GM21515 (cell line): ENCODE measurements around the gene SLC37A3.
"Not testable (repeated sequence)": the region's sequence is repeated elsewhere in the genome, so short reads cannot be mapped to it uniquely, and the experiment has no call there.

ENCODE experiments used
- ATAC-seq: cut with Tn5 transposase; IDR thresholded peaks from one replicate; pipeline ENCODE4 v1.9.1; 2021; ENCODE audit not compliant: unreplicated experiment

SLC37A3 gene

DNA sequence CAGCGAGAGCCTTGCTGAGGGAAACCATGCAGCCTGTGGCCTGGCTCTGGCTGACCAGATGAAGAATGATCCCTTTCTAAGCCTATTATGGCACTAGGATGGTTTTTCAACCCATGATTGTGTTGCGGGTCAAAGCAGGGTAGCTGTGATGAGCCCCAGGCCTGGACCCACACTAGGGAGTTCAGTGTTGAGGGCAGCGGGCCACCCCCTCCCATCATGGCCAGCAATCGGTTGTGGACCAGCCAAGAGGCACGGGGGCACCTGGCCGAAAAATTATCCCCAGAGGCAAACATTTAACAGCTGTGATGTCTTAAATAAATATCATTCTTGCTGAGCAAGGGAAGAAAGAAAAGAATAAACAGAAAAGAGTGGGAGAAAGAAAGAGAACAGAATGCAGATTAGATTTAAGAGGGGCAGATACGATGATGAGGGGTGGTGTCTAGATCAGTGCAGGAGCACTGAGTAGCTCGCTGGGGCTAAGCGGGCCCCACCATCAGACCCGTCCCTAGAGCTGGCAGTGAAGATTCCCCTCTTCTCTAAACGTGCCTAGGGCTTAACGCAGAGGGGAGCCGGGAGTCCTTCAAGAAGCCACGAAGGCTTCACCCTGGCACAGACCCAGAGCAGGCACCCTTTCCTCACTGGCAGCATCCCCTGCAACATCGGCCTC is 82.7 kb downstream of the SLC37A3 start:
- no peak for ATAC-seq

DNA sequence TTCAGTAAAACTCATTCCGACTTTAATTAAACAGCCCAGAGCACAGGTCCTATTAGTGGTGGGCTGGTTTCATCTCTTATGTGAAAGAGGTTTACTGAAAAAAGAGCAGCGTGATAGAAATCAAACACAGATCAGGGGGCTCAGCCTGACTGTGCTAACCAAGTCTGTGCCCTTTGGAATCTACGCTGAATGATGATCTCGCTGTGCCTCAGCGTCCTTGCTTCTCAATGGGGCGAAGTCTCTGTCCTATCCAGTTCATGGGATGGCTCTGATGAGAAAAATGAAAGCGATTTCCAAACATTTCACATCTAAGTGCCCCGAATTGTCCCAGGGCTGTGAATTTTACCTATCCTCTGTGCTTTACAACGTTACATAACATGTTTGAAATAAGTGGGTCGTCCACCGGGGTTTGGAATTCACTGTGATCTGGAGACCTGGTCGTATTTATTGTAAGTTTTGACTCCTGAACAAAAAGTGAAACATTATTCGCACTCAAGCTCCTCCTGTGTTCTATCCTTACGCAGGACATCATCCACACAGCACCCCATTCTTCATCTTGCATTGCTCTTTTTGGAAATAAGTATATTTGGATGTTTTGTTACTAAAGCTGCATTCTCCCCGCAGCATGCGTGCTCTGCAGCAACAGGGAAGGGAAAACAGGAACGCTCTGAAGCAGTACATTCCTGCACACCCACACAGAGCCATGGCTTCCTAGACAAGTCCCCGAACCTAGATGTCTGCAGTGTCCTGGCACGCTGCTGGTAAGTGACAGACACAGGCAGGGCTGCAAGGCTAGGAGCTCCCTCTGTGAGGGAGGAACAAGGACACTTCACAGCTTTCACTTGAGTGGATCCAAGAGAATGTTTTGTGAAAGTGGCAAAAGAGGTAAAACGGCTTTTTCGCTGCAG is 83.5 kb downstream of the SLC37A3 start:
- no peak for ATAC-seq

DNA sequence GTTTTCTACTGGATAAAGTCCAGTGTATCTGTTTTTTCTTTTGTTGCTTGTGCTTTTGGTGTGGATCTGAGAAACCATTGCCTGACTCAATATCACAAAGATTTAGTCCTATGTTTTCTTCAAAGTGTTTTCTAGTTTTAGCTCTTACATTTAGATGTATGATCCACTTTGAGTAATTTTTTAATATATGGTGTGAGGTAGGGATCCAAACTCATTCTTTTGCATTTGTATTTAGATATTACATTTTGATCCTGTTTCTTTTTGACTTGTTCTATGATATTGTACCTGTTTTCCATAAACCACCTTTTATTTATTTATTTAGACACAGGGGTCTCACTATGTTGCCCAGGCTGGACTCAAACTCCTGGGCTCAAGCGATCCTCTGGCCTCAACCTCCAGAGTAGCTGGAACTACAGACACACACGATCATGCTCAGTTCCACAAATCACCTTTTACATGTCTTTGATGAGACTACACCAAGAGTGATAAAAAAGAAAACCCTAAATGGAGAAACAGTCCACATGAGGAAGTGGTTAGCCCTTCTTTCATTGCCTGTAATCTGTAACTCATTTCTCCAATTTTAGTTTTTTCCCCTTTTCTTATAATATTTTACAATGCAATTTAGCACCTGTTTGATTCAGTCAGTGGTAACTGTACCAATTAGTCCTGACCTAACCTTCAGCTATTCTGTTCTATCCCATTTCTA is 86.0 kb downstream of the SLC37A3 start:
- ATAC-seq = no peak

DNA sequence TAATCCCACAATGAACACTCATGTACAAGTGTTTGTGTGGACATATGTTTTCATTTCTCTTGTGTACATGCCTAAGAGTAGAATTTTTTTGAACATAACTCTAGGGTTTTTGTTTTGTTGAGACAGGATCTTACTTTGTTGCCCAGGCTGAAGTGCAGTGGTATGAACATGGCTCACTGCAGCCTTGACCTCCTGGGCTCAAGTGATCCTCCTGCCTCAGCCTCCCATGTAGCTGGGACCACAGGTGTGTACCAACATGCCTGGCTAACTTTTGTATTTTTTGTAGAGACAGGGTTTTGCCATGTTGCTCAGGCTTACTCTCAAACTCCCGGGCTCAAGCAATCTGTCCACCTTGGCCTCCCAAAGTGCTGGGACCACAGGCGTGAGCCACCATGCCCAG is 87.2 kb downstream of the SLC37A3 start:
- ATAC-seq = not testable (repeated sequence)

DNA sequence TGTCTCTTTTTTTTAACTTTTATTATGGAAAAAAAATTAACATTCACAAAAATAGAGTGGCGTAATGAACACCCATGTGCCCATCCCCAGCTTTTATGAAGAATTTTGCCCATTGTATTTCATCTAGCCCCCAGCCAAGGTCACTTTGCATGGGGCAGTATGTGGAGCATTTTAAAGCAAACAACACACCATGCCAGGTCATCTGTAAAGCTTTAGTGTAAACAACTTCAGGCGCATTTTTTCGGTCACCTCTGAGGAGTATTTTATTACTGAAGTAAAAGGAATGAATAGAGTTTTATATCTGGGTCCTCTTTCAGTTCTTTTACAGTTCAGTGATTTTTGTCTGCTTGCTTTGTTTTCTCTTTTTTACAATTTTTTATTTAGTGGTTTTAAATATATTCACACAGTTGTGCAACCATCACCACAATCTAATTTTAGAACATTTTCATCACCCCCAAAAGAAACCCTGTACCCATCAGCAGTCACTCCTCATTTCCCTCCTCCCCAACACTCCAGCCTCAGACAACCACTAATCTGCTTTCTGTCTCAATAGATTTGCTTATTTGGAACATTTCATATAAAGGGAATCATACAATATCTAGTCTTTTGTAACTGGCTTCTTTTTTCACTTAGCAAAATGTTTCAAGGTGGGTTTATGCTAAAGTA is 87.9 kb downstream of the SLC37A3 start:
- no peak for ATAC-seq

DNA sequence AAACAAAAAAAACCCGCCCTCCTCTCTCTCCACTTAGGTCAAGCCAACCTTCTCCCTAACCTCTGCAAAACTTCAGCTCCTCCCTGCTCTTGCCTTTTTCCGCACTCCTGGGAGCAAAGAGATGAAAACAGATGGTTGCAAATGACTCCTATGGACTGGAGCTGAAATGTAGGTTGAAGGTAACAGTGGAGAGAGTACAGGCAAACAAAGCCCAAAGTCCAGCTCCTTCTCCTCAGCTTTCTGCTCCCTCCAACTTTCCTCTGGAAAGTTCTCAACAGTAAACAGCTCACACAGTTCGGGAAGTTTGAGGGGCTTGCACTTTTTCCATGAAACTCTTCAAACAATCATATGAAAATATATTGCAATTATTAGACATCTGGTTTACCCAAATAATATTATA is 90.3 kb downstream of the SLC37A3 start:
- ATAC-seq = no peak

DNA sequence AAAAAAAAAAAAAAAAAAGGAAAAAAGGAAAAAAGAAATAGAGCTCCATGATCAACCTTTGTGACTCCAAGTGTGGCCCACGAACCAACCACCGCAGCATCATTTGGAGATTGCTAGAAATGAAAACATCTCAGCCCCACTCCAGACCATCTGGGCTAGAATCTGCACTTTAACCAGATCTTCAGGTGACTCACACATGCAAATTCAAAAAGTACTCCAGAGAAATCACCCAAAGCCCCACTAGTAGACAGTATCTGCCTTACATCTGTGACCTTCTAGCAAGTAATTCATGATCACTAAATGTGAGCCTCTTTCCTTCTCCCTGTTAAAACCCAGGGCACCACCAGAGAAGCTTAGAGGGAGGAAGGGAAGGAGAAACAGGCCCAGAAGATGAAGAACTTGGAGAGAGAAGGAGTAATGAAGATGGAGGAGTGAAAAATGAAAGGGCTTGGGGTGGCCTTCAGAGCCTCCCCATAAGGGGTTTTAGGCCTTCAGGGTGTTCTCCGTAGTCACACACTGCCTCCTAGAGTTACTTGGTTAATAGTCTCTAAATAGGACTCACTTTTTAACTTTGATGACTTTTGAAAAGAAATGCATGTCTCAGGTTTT is 94.0 kb downstream of the SLC37A3 start:
- peak; percentile 75 for ATAC-seq

DNA sequence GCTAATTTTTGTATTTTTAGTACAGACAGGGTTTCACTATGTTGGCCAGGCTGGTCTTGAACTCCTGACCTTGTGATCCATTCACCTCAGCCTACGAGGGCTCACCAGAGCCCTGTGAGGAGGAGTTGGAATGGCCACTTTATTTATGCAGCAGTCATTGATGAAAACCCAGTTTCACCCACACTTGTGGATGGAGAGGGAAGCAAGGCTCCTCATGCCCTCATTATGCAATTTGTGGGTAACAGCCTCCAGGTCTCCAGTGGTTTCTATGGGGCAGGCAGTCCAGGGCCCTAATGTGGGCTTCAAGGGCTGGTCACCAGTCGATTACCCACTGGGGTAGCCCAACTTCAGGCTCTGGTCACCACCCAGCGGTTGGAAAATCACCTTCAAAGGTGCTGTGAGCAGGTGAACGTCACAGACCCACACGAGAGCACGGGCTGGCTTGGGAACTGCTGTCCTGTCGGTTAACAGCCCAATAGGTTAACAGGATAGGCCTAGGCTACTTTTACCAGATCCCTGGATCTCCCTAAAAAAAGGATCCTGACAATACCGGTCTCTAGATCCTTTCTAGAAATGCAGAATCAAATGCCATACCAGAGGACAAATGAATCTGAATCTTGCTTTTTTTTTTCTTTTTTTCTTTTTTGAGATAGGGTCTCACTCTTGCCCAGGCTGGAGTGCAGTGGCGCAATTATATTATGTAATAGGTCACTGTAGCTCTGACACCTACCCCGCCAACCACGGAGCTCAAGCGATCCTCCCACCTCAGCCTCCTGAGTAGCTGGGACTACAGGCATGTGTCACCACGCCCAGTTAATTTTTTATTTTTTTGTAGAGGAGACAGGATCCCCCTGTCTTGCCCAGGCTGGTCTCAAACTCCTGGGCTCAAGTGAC is 97.8 kb downstream of the SLC37A3 start:
- no peak for ATAC-seq

DNA sequence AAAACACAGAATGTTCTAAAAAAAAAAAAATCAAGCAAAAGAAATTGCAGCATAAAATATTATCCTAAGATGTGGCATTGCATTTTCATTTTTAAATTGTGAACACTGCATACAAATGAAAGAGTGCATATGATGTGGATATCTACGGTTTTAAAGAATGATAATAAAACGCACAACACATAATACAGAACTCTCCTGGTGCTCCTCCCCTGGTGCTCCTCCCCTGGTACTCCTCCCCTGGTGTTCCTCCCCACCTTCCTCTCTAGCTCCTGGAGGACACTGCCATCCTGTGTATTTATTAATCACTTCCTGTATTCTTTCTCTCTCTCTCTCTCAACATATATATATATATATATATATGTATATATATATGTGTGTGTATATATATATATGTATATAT is 100.1 kb downstream of the SLC37A3 start:
- no peak for ATAC-seq

DNA sequence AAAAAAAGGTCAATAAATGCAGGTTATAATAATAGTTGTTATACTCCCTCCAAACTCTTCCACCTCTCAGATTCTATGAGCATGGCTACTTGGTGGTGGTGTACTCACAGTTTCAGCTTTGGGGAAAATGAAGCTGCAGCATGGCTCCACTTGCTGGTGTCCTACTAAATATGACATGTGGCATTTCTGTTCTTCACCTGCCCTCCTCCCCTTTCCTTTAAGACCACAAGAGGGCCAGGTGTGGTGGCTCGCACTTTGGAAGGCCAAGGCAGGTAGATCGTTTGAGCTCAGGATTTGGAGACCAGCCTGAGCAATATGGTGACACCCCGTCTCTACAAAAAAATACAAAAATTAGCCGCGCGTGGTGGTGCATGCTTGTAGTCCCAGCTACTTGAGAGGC is 101.1 kb downstream of the SLC37A3 start:
- no peak for ATAC-seq

DNA sequence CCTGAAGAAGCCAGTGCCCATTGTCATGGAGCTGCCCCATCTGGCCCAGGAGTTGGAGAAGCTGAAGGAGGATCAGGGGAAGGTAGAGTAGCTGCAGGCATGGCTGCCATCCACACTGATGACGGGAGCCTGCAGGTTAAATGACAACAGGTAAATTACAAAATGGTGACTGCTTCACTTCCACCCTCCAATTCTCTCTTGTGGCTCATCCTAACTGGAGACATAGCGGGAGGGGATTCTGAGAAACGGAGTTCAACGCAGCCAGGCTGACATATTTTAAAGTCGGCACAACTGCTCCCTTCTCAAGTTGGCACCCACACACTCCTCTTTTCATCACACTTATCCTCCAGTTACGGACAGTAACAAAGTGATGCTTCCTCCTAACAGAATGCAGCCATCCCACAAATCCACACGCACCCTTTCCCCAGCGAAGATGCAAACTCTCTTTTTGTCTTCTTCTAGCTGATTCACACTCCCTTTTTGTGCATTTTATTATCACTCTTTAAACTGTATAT is 103.0 kb downstream of the SLC37A3 start:
- ATAC-seq = no peak

DNA sequence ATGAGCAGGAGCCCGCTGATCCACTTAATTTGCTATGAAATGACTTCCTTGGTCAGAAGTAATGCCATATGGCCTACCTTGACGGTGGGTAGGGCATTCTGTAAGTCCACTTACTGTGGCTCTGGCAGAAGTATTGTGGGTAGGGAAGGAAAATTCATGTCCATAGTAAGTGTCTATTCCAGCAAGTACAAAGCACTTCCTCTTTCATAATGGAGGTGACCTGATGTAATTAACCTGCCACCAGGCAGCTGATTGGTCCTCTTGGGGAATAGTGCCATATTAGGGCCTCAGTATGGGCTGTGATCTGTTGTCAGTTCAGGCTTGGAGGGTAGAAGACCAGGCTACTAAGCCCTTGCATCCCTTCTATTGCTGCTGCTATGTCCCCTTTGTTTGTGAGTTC is 103.9 kb downstream of the SLC37A3 start:
- no peak for ATAC-seq

DNA sequence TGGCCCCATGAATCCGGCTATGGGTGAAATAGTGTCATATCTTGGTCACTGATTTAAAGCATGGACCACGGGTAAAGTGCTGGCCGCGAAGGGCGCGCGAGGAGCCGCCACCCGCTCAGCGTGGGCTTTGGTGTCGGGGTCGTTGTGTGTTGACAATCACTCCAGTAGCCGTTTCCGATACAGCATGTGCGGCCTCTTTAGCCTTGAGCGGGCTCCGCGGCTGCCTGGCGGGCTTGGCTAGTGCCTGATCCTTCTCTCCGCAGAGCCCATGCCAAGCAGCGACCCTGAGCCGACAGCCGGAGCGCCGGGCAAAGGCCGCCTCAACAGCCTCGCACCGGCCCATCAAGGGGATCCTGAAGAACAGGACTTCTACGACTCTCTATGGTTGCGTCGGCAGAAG is 105.9 kb downstream of the SLC37A3 start:
- no peak for ATAC-seq

DNA sequence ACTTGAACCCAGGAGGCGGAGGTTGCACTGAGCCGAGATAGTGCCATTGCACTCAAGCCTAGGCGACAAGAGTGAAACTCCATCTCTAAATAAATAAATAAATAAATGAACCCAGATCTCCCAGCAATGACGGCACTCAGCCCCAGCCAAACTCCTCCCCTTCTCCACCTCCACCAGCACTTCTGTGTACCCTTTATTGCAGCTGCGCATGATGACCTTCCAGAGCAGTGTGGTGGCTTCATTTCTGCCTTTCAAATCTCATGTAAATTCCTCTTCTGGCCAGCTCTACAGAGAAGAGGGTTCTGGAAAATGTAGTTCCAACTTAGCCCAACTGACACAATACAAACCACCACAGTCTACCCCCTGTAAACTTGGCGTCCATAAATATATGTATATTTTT is 108.5 kb downstream of the SLC37A3 start:
- ATAC-seq = no peak

DNA sequence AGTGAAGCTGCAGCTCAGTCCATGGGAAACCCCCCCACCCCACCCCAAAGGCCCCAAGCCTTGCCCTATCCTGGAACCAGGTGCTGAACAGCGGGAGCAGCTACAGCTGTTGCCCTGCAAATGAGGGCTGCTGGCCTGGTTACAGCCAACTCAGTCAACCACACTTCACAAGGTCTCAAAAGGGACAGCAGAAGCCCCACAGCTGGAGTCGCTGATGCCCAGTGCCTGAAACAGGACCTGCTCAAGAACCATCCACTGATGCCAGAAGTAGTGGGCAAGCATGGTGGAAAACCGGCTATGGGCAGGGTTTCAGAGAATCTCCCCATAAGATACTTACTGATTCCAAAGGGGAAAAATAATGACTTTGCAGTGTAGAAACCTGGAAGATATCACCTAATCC is 110.3 kb downstream of the SLC37A3 start:
- no peak for ATAC-seq

DNA sequence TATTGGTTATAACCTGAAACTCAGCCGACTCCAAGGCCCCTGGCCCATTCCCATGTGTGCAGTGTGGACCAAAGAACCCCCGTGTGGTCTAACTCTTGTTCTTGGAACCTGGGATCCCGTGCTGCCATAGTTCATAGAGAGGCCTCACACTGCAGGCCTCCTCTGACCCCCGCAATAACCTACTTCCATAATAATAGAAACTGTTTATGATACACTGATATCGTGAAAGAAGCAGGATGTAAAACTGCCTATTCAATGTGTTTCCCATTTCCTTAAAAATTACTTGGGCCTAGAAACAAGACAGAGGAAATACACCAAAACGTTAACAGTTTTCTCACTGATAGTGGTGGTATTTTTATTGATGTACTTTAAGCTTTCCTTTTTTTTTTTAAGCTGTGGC is 112.4 kb downstream of the SLC37A3 start:
- ATAC-seq = no peak

DNA sequence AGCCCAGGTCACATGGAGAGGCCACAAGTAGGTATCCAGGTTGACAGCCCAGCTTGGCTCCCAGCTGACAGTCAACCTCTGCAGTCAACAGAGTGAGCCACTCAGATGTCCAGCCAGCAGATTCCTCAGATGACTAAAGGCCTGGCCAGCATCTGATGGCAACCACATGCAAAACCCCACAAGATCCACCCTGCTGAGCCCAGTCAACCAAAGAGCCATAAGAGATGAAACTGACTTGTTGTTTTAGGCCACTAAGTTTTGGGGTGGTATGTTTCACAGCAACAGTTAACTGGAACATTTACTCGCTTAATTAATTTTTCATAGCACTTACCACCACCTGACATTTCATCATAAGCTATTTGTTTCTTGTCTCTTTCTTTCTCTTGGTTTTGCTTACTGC is 114.3 kb downstream of the SLC37A3 start:
- ATAC-seq = no peak
